Neutrophil (primary cell): Measurements from ENCODE around the gene DCDC2C.

Source experiments
- H3K27ac ChIP-seq: fragments of 200-600 bp; sonication (generic); 2 replicates; pipeline ENCODE4 v1.5.1; 2016; ENCODE audit warnings: mild to moderate bottlenecking, moderate library complexity
- H3K27me3 ChIP-seq: fragments of 200-600 bp; sonication (generic); 2 replicates; pipeline ENCODE4 v1.6.0; 2016; ENCODE audit warnings: mild to moderate bottlenecking
- H3K36me3 ChIP-seq: fragments of 200-600 bp; sonication (generic); 2 replicates; pipeline ENCODE4 v1.5.1; 2017
- H3K4me1 ChIP-seq, 2 experiments: fragments of 200-600 bp in 1 of 2; sonication (generic) in 1 of 2; 1 replicate in 1 of 2; 2 replicates in 1 of 2; pipeline versions ENCODE4 v1.5.1 to v1.6.1; 2013 to 2016; ENCODE audit warnings: low read depth in 1 of 2, low read length in 1 of 2, mild to moderate bottlenecking in 1 of 2, moderate library complexity in 1 of 2; ENCODE audit not compliant: control insufficient read depth in 1 of 2, insufficient read depth in 1 of 2
- H3K4me3 ChIP-seq, 2 experiments: fragments of 200-600 bp in 1 of 2; sonication (generic) in 1 of 2; 1 replicate in 1 of 2; 2 replicates in 1 of 2; pipeline ENCODE4 v1.5.1; 2013 to 2016; ENCODE audit warnings: low read depth in 1 of 2, low read length in 1 of 2, mild to moderate bottlenecking in 1 of 2, moderate library complexity in 1 of 2
- H3K9me3 ChIP-seq: fragments of 200-600 bp; sonication (generic); 2 replicates; pipeline ENCODE4 v1.5.1; 2016
- CTCF ChIP-seq: fragments of 200-600 bp; sonication (generic); IDR thresholded peaks from 2 replicates; pipeline ENCODE4 v1.5.1; 2016; ENCODE audit warnings: antibody characterized with exemption

DCDC2C gene

DNA sequence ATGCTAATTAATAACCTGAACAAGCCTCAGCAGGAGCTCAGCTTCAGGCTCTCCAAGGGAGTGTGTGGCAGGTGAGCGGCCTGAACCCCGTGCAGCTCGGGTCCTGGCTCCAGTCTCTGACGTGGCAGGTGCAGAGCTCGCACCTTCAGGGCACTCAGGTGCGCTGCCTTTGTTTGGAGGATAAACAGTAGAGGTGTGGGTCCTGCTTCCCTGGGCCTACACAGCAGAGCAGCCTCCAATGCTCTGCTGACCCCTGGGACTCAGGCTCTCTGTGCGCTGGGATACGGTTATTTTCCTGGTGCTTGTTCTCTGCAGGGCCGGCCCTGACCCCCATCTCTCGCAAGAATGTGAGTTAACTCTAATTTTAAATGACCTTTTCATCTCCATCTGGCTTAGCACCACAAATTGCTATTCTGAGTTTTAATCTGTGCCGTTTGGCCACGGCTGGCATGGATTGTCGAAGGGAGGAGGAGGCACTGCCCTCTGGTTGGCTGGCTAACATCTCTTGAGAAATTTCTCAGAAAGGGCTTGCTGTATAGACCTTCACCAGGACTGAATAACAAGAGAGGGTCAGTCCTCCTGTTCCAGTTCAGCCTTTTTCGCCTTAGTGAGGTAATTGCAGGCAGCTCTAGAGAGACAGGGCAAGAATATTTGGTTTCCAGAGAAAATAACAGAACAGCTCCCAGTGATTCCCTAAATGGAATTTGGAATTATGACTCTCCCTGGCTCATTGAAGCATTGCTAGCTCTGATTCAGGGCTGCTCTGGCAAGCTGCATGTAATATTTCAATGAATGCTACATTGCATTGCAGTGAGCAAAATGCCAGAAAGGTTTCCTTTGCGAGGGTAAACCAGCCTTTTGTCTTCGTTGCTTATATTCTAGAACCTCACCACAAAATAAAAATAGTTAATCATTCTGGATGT lies 161.8 kb downstream of the DCDC2C start:
- no peak overlapping the region for H3K27ac ChIP-seq
- H3K4me1 ChIP-seq, result no peaks in the 10 kb centered on the region
- no peak for TF ChIP-seq CTCF
- no peaks in the 10 kb centered on the region for H3K27me3 ChIP-seq
- H3K36me3 ChIP-seq, result no peaks in the 10 kb centered on the region
- H3K4me3 ChIP-seq, result no peak overlapping the region
- H3K9me3 ChIP-seq, result no peaks in the 10 kb centered on the region

- no peaks in the 10 kb centered on the region for H3K27me3 ChIP-seq
- no peak overlapping the region for H3K4me3 ChIP-seq
- TF ChIP-seq CTCF, result no peak
- H3K4me1 ChIP-seq, result no peaks in the 10 kb centered on the region
- H3K9me3 ChIP-seq, result no peaks in the 10 kb centered on the region
- no peaks in the 10 kb centered on the region for H3K36me3 ChIP-seq
- H3K27ac ChIP-seq, result no peak overlapping the region
Measured at GRCh38 chr2:3867469-3867868, 164.1 kb downstream of the DCDC2C start.

- Histone ChIP-seq H3K4me3 (no peak overlapping the region), H3K27ac (no peak overlapping the region), H3K4me1 (no peaks in the 10 kb centered on the region), H3K27me3 (no peaks in the 10 kb centered on the region), H3K9me3 (no peaks in the 10 kb centered on the region), H3K36me3 (no peaks in the 10 kb centered on the region)
- TF ChIP-seq CTCF, result no peak
Measured at GRCh38 chr2:3868012-3868805, 164.8 kb downstream of the DCDC2C start.

GRCh38 chr2:3870222-3870621 lies 166.8 kb downstream of the DCDC2C start:
- no peak overlapping the region for H3K4me3 ChIP-seq
- no peak overlapping the region for H3K27ac ChIP-seq
- H3K9me3 ChIP-seq, result no peaks in the 10 kb centered on the region
- H3K27me3 ChIP-seq, result no peaks in the 10 kb centered on the region
- no peak for TF ChIP-seq CTCF
- H3K36me3 ChIP-seq, result no peaks in the 10 kb centered on the region
- H3K4me1 ChIP-seq, result no peaks in the 10 kb centered on the region

DNA sequence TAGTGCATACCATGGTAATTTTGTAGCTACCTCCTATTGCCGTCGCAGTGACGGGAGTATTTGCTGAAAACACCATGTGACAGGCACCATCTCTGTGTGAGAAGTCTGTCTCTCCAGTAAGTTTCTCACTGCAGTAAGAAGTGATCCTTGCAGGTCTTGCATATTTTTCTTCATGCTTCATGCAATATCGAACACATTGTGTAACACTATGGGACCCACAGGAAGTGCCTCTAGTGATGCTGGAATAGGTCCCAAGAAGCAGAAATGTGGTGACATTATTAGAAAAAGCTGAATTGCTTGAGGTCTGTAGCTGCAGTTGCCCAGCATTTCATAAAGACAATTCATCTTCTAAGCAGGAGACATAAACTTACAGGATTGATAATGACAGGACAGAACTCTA lies 167.6 kb downstream of the DCDC2C start:
- TF ChIP-seq CTCF, result no peak
- Histone ChIP-seq H3K9me3 (no peaks in the 10 kb centered on the region), H3K27me3 (no peaks in the 10 kb centered on the region), H3K4me1 (no peaks in the 10 kb centered on the region), H3K36me3 (no peaks in the 10 kb centered on the region), H3K4me3 (no peak overlapping the region), H3K27ac (no peak overlapping the region)
